IPS DF 6.9 (cell line): Measurements from ENCODE around the gene ACOX1.

ENCODE experiments used
- DNase-seq: peaks from one replicate; pipeline ENCODE4 v3.0.0-alpha.2; 2013; ENCODE audit warnings: low read depth, low spot score
- H3K27ac ChIP-seq: one replicate; pipeline ENCODE4 v1.5.1; 2013; ENCODE audit warnings: low read length, control low read depth
- H3K27me3 ChIP-seq: 2 replicates; pipeline ENCODE4 v1.6.1; 2013; ENCODE audit warnings: mild to moderate bottlenecking, low read length; ENCODE audit not compliant: control insufficient read depth, insufficient read depth
- H3K36me3 ChIP-seq: 2 replicates; pipeline ENCODE4 v1.6.1; 2013; ENCODE audit warnings: low read length; ENCODE audit not compliant: control insufficient read depth, insufficient read depth
- H3K4me1 ChIP-seq: 2 replicates; pipeline ENCODE4 v1.6.1; 2013; ENCODE audit warnings: low read length; ENCODE audit not compliant: control insufficient read depth, insufficient read depth
- H3K4me3 ChIP-seq: 2 replicates; pipeline ENCODE4 v1.5.1; 2013; ENCODE audit warnings: mild to moderate bottlenecking, low read length
- H3K9me3 ChIP-seq: 2 replicates; pipeline ENCODE4 v1.6.1; 2013; ENCODE audit warnings: low read length, inconsistent platforms; ENCODE audit not compliant: control insufficient read depth, insufficient read depth
- WGBS: extraction: QIAGEN DNeasy Blood & Tissue Kit; methylation state at CpG from one replicate; pipeline ENCODE4 v1.1.7; 2013; ENCODE audit warnings: mixed read lengths, missing lambda C conversion rate; ENCODE audit not compliant: insufficient read length, insufficient coverage; 5-methylcytosine and 5-hydroxymethylcytosine counted together

Gene ACOX1

GRCh38 chr17:75898791-75899190 lies 80.2 kb downstream of the ACOX1 start:
- no CpG with 5 or more reads among the region's 16 CpGs for WGBS
- H3K4me3 ChIP-seq: no peak overlapping the region

DNA sequence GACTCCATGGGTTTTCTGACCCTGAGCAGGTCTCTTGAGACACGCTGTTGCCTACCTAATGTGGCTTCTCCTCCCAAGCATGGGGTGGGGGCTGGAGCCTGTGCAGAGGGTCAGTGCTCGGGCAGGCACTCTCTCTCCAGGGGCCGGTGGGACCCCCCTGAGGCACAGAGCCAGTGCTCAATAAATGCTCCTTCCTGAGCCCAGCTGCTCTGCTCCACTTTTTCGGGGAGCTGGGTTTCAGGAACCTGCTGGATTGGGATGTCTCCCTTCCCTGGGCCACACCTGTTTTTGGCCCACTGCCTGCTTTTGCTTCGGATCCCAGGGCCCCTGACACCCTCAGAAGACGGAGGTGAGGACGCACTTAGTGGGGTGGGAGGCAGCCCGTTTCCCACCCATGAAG lies 80.9 kb downstream of the ACOX1 start:
- H3K27me3 ChIP-seq: no peaks in the 10 kb centered on the region
- DNase-seq: no peak
- H3K4me1 ChIP-seq: peaks cover 13% of the 10 kb centered on the region

More at GRCh38 chr17:75898791-75899190, 80.2 kb downstream of the ACOX1 start:
- Histone ChIP-seq H3K36me3 (peaks cover 30% of the 10 kb centered on the region), H3K9me3 (no peaks in the 10 kb centered on the region), H3K27ac (no peak overlapping the region), H3K4me1 (peaks cover 13% of the 10 kb centered on the region), H3K27me3 (no peaks in the 10 kb centered on the region)
- no peak for DNase-seq

DNA sequence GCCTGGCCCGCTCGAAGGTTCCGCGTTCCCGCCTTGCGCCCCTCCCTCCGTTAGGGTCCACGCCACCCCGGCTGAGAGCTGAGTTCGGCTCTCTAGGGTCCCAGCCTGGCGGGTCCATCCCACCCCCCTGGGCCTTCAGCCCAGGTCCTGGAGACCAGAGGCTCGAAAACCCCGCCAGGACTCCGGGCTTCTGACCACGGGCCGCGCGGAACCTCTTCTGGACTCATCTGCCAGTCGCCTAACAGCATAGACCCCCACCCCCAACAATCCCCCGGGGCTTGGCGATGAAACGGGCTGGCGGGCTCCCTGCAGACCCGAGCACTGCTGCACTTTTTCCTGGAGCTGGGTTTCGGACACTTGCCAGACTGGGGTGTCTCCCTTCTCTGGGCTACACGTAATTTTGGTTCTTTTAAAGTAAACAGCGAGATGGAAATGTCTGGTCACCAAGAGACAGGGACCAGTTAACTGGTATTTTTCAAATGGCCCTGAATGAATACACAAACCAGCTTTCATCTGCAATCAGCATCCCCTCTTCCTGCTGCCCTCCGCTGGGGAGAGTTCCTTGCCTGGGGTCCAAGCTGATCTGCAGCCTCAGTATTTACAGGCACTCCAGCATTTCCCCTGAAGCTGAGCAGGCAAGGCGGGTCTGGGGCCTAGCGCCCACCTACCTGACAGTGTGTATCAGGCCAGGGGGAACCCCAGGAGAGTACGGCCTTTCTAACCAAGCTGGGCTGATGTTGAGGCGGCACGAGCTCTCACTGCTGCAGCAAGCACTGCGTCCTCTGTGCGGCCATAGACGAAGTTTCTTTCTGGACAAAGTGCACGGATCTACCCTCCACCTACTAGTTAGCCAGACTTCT lies 81.6 kb downstream of the ACOX1 start:
- Histone ChIP-seq H3K4me3 (peak overlapping the region; percentile 77; the same call in 1 of the 2 replicates), H3K27ac (no peak overlapping the region), H3K27me3 (no peaks in the 10 kb centered on the region), H3K36me3 (peaks cover 31% of the 10 kb centered on the region), H3K9me3 (no peaks in the 10 kb centered on the region), H3K4me1 (peaks cover 13% of the 10 kb centered on the region)
- no CpG with 5 or more reads among the region's 37 CpGs for WGBS
- DNase-seq: no peak

More for the DNA sequence above, 80.9 kb downstream of the ACOX1 start:
- Histone ChIP-seq H3K27ac (no peak overlapping the region), H3K9me3 (no peaks in the 10 kb centered on the region), H3K4me3 (no peak overlapping the region), H3K36me3 (peaks cover 30% of the 10 kb centered on the region)
- WGBS: no CpG with 5 or more reads among the region's 8 CpGs

DNA sequence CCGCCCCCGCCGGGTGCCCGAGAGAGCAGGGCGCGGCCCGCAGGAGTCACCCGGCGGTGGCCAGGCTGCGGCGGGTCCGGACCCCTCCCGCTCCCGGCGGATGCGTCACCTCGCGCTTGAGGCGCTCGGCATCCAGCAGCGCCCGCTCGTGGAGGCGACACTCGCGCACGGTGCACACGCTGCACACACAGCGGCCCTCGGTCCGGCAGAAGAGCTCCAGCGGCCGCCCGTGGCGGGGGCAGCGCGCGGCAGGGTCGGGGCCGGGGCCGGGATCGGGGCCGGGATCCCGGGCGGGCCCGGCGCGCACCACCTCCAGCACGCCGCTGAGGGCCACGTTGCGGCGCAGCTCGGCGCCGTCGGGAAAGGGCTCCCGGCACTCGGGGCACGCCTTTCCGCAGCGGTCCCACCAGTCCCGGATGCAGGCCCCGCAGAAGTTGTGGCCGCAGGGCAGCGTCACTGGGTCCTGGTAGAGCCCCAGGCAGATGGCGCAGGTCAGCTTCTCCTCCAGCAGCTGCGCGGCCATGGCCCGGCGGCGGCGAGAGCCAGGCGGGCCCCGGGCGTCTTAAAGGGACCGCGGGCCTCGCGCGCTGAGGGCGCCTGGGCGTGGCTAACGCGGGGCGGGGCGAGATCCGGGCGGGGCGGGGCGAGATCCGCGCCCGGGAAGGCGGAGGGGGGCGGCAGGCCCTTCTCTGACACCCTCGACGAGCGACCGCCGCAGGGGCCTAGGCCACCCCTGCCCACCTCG lies 82.4 kb downstream of the ACOX1 start, which contains the start of gene TRIM65:
Gene TRIM65, minus strand, starts transcription at position 537 of the 745 bp plus-strand sequence. Its CDS starts 14 bp downstream, at position 523.
- DNase-seq: no peak
- peaks cover 13% of the 10 kb centered on the region for H3K4me1 ChIP-seq
- H3K9me3 ChIP-seq: no peaks in the 10 kb centered on the region
- H3K36me3 ChIP-seq: peaks cover 31% of the 10 kb centered on the region
- H3K27me3 ChIP-seq: no peaks in the 10 kb centered on the region
- H3K4me3 ChIP-seq: peak within 1 kb of the TSS; percentile 77
- H3K27ac ChIP-seq: no peak within 1 kb of the TSS
- WGBS: no CpG with 5 or more reads among the region's 102 CpGs

DNA sequence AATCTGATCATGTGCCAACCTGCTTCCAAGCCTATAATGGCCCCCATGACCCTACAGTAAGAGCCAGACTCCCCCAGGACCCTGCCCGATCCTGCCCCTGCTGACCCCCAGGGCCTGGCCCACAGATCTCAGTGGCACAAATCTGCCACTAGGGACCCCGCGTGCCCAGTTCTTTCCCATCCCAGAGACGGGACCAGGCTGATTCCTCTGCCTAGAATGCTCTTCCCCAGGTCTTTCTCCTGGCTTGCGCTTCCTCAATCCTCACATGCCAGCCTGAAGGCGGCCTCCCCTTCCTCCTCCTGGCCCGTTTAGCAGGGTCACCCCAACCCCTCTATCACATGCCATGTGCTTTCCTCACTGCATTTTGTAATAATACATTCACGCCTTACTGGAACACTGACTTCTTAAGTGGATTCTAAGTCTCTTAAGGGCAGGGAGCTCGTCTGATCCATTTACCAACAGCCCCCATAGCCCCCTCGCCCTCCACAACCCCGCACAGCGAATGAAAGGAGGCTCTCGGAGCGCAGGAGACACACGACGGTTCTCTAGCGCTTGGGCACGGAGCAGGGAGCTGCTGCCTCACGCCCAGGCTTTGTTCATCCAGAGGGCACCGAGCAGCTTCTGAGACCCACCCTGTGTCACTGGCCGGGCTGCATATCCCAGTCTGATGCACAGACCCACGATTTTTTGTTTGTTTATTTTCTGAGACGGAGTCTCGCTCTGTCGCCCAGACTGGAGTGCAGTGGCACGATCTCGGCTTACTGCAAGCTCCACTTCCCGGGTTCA lies 83.4 kb downstream of the ACOX1 start:
- peaks cover 13% of the 10 kb centered on the region for H3K4me1 ChIP-seq
- DNase-seq: no peak
- peak overlapping the region; percentile 50; the same call in 1 of the 2 replicates for H3K4me3 ChIP-seq
- WGBS: no CpG with 5 or more reads among the region's 28 CpGs
- no peaks in the 10 kb centered on the region for H3K9me3 ChIP-seq
- H3K27ac ChIP-seq: no peak overlapping the region
- H3K36me3 ChIP-seq: peaks cover 29% of the 10 kb centered on the region
- H3K27me3 ChIP-seq: no peaks in the 10 kb centered on the region

DNA sequence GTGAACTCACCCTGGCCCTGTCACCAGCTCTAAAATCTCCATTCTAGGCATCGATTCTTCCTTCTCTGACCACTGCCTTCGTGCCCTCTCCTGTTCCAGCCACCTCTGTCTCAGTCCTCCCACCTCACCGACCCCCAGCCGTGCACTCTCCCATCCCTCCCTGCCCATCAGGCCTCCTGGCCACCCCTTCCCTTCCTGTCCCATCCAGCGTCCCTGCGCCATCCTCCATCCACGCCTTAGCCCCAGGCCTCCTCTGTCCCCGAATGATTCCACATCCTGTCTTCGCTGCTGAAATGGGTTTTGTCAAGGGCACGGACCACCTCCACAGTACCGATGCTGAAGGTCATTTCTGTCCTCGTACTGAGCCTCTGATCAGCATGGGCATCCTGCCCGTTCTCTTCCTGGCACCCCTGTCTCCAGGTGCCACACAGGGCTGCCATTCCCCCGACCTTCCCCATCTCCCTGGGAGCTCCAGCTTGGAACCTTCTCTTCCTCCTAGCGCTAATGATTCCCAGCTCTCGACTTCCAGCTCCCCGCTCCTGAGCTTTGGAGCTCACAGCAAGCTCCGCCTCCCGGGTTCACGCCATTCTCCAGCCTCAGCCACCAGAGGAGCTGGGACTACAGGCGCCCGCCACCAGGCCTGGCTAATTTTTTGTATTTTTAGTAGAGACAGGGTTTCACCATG lies 84.8 kb downstream of the ACOX1 start:
- H3K4me1 ChIP-seq: peaks cover 13% of the 10 kb centered on the region
- WGBS: no CpG with 5 or more reads among the region's 22 CpGs
- H3K4me3 ChIP-seq: no peak overlapping the region
- DNase-seq: no peak
- H3K27ac ChIP-seq: no peak overlapping the region
- H3K9me3 ChIP-seq: no peaks in the 10 kb centered on the region
- H3K27me3 ChIP-seq: no peaks in the 10 kb centered on the region
- H3K36me3 ChIP-seq: peaks cover 24% of the 10 kb centered on the region

GRCh38 chr17:75893305-75894048 lies 85.5 kb downstream of the ACOX1 start:
- H3K9me3 ChIP-seq: no peaks in the 10 kb centered on the region
- H3K36me3 ChIP-seq: peaks cover 19% of the 10 kb centered on the region
- no peaks in the 10 kb centered on the region for H3K27me3 ChIP-seq
- no peak for DNase-seq
- H3K4me1 ChIP-seq: peaks cover 13% of the 10 kb centered on the region
- no CpG with 5 or more reads among the region's 18 CpGs for WGBS
- H3K27ac ChIP-seq: no peak overlapping the region
- no peak overlapping the region for H3K4me3 ChIP-seq

DNA sequence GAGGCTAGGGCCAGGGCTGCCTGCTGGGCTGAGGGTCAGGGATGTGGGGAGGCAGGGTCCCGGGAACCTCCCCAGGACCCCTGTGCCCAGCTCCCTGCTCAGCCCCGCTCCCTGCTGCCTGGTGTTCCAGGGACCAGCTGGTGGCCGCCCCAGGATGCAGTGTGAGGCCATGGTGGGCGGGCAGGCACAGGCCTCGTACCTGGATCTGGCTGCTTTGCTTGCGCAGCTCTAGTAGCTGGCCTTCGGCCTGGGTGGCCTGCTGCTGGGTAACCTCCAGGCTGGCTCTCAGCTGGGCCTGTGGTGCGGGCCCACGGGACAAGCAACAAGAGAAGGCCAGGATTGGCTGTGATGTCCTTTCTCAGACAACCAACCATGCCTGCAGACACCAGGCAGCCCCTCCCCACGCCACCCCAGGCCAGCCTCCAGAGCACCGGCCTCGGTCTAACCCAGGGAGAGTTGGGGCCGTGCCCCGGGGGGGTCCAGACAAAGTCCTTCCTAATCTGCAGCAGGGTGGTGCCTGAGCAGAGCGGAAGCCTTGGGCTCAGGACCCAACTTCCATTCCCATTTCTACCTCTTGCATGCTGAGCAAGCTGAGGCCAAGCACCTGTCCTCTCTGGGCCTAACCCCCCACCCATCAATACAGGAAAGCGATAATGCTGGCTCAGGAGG lies 86.3 kb downstream of the ACOX1 start:
- Histone ChIP-seq H3K9me3 (no peaks in the 10 kb centered on the region), H3K4me3 (no peak overlapping the region), H3K27ac (no peak overlapping the region), H3K36me3 (peaks cover 18% of the 10 kb centered on the region), H3K4me1 (peaks cover 13% of the 10 kb centered on the region), H3K27me3 (no peaks in the 10 kb centered on the region)
- WGBS: no CpG with 5 or more reads among the region's 16 CpGs
- no peak for DNase-seq
